Measurements from ENCODE around the gene ZSCAN10. TPM values are rescaled to one million over a fixed set of nuclear protein-coding genes. Genes with fewer than 3 reads are reported as not detected.
"Not testable (repeated sequence)": the region's sequence is repeated elsewhere in the genome, so short reads cannot be mapped to it uniquely, and the experiment has no call there.

ZSCAN10 gene
- total RNA-seq, 4 donors from 2014 or later, result not detected

GRCh38 chr16:3142770-3143169, 43.7 kb upstream of the ZSCAN10 start:
- no peak overlapping the region for H3K27ac ChIP-seq
- intact Hi-C loops (cut with DNase I), result no loop called here
- H3K36me3 ChIP-seq, result peaks cover 0 to 9% of the 10 kb centered on the region in 2 donors
- TF ChIP-seq CTCF (IDR thresholded peaks at IDR 0.05), result no peak
- TF ChIP-seq POLR2A (IDR thresholded peaks at IDR 0.05), result no peak
- H3K4me1 ChIP-seq, result no peaks in the 10 kb centered on the region
- H3K9me3 ChIP-seq, result no peaks in the 10 kb centered on the region
- no peaks in the 10 kb centered on the region for H3K27me3 ChIP-seq
- H3K4me3 ChIP-seq (replicated peaks in 1 of 3), result no peak overlapping the region
- 91 to 95% methylated on average over 7 to 11 of the region's 13 CpGs for WGBS, 2 donors
- DNase-seq, result no peak

DNA sequence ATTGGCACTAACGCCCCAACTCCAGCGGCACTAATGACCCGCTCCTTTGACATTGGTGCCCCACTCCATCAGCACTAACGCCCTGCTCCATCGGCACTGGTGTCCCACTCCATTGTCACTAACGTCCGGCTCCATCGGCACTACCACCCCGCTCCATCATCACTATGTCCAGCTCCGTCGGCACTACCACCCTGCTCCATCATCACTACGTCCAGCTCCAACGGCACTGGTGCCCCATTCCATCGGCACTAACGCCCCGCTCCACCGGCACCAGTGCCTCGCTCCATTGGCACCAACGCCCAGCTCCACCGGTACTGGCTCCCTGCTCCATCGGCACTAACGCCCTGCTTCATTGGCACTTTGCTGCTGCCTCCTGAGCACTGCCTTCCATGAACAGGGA, 43.2 kb upstream of the ZSCAN10 start:
- Histone ChIP-seq H3K4me3 (replicated peaks in 1 of 3) (no peak overlapping the region), H3K27me3 (no peaks in the 10 kb centered on the region), H3K27ac (no peak overlapping the region), H3K9me3 (no peaks in the 10 kb centered on the region), H3K4me1 (no peaks in the 10 kb centered on the region), H3K36me3 (peaks cover 0 to 9% of the 10 kb centered on the region in 2 donors)
- no peak for DNase-seq
- WGBS, 2 donors, result 94 to 96% methylated on average over 22 of the region's 22 CpGs
- TF ChIP-seq CTCF (IDR thresholded peaks at IDR 0.05), result no peak
- no peak for TF ChIP-seq POLR2A (IDR thresholded peaks at IDR 0.05)
- intact Hi-C loops (cut with DNase I), result no loop called here

DNA sequence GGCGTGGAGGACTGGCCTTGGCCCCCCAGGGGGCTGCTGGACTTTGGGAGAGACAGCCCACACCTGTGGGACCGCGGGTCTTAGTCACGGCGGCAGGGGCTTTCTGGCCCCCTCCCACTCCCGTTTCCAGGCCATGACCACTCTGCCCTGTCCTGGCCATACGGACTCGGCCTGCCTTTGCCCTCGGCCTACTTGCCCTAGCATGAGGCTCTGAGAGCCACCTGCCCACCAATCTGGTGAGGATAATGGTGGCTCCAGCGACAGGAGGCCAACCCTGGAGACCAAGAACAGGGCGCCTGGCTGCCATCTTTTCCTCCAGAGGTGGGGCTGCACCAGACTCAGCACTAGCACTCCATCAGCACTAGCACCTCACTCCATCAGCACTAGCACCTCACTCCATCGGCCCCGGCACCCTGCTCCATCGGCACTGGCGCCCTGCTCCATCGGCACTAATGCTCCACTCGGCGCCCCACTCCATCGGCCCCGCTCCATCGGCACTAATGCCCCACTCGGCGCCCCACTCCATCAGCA, 42.8 kb upstream of the ZSCAN10 start:
- H3K27ac ChIP-seq, result no peak overlapping the region
- peaks cover 0 to 9% of the 10 kb centered on the region in 2 donors for H3K36me3 ChIP-seq
- TF ChIP-seq CTCF (IDR thresholded peaks at IDR 0.05) (no peak), POLR2A (IDR thresholded peaks at IDR 0.05) (no peak)
- no peaks in the 10 kb centered on the region for H3K27me3 ChIP-seq
- 98 to 99% methylated on average over 16 to 19 of the region's 23 CpGs for WGBS, 2 donors
- no peaks in the 10 kb centered on the region for H3K4me1 ChIP-seq
- no peaks in the 10 kb centered on the region for H3K9me3 ChIP-seq
- H3K4me3 ChIP-seq (replicated peaks in 1 of 3), result no peak overlapping the region
- intact Hi-C loops (cut with DNase I), result no loop called here
- DNase-seq, result no peak

DNA sequence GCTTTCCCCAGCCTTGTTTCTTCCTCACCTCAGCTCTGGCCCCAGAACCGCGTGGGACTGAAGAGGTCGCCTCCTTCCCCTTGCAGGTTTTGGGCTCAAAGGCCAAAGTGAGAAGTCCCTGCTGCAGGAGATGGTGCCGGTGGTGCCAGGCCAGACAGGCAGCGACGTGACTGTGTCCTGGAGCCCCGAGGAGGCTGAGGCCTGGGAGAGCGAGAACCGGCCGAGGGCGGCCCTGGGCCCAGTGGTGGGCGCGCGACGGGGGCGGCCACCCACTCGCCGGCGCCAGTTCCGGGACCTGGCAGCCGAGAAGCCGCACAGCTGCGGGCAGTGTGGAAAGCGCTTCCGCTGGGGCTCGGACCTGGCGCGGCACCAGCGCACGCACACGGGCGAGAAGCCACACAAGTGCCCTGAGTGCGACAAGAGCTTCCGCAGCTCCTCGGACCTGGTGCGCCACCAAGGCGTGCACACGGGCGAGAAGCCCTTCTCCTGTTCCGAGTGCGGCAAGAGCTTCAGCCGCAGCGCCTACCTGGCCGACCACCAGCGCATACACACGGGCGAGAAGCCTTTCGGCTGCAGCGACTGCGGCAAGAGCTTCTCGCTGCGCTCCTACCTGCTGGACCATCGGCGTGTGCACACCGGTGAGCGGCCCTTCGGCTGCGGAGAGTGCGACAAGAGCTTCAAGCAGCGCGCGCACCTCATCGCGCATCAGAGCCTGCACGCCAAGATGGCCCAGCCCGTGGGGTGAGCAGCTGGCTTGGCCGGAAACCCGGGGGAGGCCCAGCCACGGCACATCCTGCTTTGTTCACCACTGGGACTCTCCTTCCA, 41.7 kb upstream of the ZSCAN10 start:
- 93 to 95% methylated on average over 40 to 50 of the region's 69 CpGs for WGBS, 2 donors
- Histone ChIP-seq H3K27me3 (no peaks in the 10 kb centered on the region), H3K9me3 (no peaks in the 10 kb centered on the region), H3K27ac (no peak overlapping the region), H3K4me3 (replicated peaks in 1 of 3) (no peak overlapping the region), H3K4me1 (peaks cover 0 to 2% of the 10 kb centered on the region in 2 donors), H3K36me3 (peaks cover 0 to 9% of the 10 kb centered on the region in 2 donors)
- TF ChIP-seq CTCF (IDR thresholded peaks at IDR 0.05), result no peak
- no peak for TF ChIP-seq POLR2A (IDR thresholded peaks at IDR 0.05)
- DNase-seq, result no peak
- intact Hi-C loops (cut with DNase I), result no loop called here

GRCh38 chr16:3139561-3139960, 40.5 kb upstream of the ZSCAN10 start:
- WGBS, 2 donors, result 87 to 90% methylated on average over 9 of the region's 9 CpGs
- H3K27me3 ChIP-seq; H3K36me3 ChIP-seq; H3K4me1 ChIP-seq; intact Hi-C loops (cut with DNase I); H3K27ac ChIP-seq; H3K4me3 ChIP-seq (replicated peaks in 1 of 3); DNase-seq; H3K9me3 ChIP-seq: not testable (repeated sequence)

All from thyroid gland (tissue), 4 donors.